ENCODE results near the gene MAPKAPK5. TPM values are rescaled to one million over a fixed set of nuclear protein-coding genes. Genes with fewer than 3 reads are reported as not detected.

Gene MAPKAPK5
- polyA plus RNA-seq, 3 donors = 25.3 to 58.2 (median 28.2) TPM

DNA sequence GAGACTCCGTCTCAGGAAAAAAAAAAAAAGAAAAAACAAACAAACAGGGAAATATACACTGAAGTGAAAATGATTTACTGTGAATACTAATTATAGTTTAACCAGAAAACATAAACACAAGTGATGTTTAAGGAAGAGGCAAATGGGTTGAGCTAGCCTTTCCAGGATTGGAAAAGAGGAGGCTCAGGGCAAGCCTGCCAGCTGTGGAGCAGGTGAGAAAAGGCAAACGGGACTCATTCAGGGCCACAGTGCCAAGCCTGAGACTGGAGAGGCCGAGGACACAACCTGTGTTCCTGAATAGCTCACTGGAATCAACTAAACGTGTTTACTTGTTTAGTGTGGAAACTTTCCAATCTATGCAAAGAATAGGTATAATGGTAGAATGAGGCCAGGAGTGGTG, 35.7 kb upstream of the MAPKAPK5 start:
- TF ChIP-seq, protein P1, sequence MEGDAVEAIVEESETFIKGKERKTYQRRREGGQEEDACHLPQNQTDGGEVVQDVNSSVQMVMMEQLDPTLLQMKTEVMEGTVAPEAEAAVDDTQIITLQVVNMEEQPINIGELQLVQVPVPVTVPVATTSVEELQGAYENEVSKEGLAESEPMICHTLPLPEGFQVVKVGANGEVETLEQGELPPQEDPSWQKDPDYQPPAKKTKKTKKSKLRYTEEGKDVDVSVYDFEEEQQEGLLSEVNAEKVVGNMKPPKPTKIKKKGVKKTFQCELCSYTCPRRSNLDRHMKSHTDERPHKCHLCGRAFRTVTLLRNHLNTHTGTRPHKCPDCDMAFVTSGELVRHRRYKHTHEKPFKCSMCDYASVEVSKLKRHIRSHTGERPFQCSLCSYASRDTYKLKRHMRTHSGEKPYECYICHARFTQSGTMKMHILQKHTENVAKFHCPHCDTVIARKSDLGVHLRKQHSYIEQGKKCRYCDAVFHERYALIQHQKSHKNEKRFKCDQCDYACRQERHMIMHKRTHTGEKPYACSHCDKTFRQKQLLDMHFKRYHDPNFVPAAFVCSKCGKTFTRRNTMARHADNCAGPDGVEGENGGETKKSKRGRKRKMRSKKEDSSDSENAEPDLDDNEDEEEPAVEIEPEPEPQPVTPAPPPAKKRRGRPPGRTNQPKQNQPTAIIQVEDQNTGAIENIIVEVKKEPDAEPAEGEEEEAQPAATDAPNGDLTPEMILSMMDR (IDR thresholded peaks at IDR 0.05) = no peak
- Histone ChIP-seq H3K36me3 (replicated peaks in 1 of 2; ENCODE audit: control insufficient read depth in 1 of 2, insufficient read depth in 2 of 2, low read length in 2 of 2) (peaks cover 79 to 91% of the 10 kb centered on the region in 2 donors), H3K9ac (ENCODE audit: insufficient read depth, low read length, poor library complexity, severe bottlenecking) (no peak overlapping the region), H3K4me1 (ENCODE audit: control insufficient read depth in 1 of 2, insufficient read depth in 2 of 2, low read length in 2 of 2) (no peaks in the 10 kb centered on the region), H3K27me3 (ENCODE audit: control insufficient read depth in 2 of 2, insufficient read depth in 2 of 2, low read length in 2 of 2) (no peaks in the 10 kb centered on the region), H4K20me1 (ENCODE audit: insufficient read depth, low read length) (peaks cover 16% of the 10 kb centered on the region), H3K79me2 (ENCODE audit: insufficient read depth, low read length) (no peaks in the 10 kb centered on the region), H3K9me3 (replicated peaks in 1 of 2; ENCODE audit: control insufficient read depth in 1 of 2, insufficient read depth in 1 of 2, low read length in 2 of 2) (no peaks in the 10 kb centered on the region), H3K4me3 (replicated peaks in 1 of 3; ENCODE audit: low read depth in 2 of 3, low read length in 3 of 3) (no peak overlapping the region), H3K4me2 (replicated peaks; ENCODE audit: extremely low read depth, low read length, poor library complexity, severe bottlenecking) (no peak overlapping the region), H2AFZ (ENCODE audit: insufficient read depth, low read depth, low read length, poor library complexity, severe bottlenecking) (no peak overlapping the region), H3K27ac (ENCODE audit: low read depth in 1 of 2, low read length in 2 of 2) (no peak overlapping the region)
- intact Hi-C loops (cut with micrococcal nuclease) = no loop called here
- no peak for DNase-seq
- H3K4me1 Mint-ChIP-seq = no peaks in the 10 kb centered on the region
- no peak overlapping the region for H3K4me3 Mint-ChIP-seq
- H3K9me3 Mint-ChIP-seq = no peaks in the 10 kb centered on the region
- WGBS (ENCODE audit: insufficient coverage) = 100% methylated on average over 3 of the region's 4 CpGs
- peak overlapping the region in 2 of 7 donors; percentile 10 to 43 for H3K27ac Mint-ChIP-seq
- H3K27me3 Mint-ChIP-seq (ENCODE audit: low read depth in 3 of 3) = no peaks in the 10 kb centered on the region
- H3K36me3 Mint-ChIP-seq = peaks cover 71 to 93% of the 10 kb centered on the region in 2 donors

DNA sequence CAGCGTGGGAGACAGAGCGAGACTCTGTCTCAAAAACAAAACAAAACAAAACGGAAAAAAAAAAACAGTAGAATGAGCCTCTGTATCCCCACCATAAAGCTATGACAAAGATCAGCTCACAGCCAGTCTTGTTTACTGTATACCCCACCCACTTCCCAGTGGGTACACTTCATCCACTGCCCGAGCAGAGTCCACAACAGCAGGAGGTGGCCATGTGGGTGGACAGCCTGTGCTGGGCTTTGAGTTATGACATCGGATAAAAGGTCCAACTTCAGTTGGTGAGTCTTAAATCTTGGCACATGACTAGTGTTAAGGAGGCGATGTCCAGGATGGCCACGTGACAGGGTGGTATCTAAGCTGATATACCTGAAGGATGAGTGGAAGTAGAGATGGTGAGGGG, 34.8 kb upstream of the MAPKAPK5 start:
- DNase-seq = no peak
- H3K4me1 ChIP-seq (ENCODE audit: control insufficient read depth in 1 of 2, insufficient read depth in 2 of 2, low read length in 2 of 2) = no peaks in the 10 kb centered on the region
- H3K36me3 ChIP-seq (replicated peaks in 1 of 2; ENCODE audit: control insufficient read depth in 1 of 2, insufficient read depth in 2 of 2, low read length in 2 of 2) = peaks cover 77 to 88% of the 10 kb centered on the region in 2 donors
- H3K4me3 ChIP-seq (replicated peaks in 1 of 3; ENCODE audit: low read depth in 2 of 3, low read length in 3 of 3) = no peak overlapping the region
- WGBS (ENCODE audit: insufficient coverage) = 90% methylated on average over 5 of the region's 7 CpGs
- H3K9me3 ChIP-seq (replicated peaks in 1 of 2; ENCODE audit: control insufficient read depth in 1 of 2, insufficient read depth in 1 of 2, low read length in 2 of 2) = no peaks in the 10 kb centered on the region
- no peak overlapping the region for H3K4me2 ChIP-seq (replicated peaks; ENCODE audit: extremely low read depth, low read length, poor library complexity, severe bottlenecking)
- no peak overlapping the region for H3K4me3 Mint-ChIP-seq
- H3K27me3 Mint-ChIP-seq (ENCODE audit: low read depth in 3 of 3) = no peaks in the 10 kb centered on the region
- no peaks in the 10 kb centered on the region for H3K27me3 ChIP-seq (ENCODE audit: control insufficient read depth in 2 of 2, insufficient read depth in 2 of 2, low read length in 2 of 2)
- peak overlapping the region in 1 of 2 donors; percentile 45 for H3K27ac ChIP-seq (ENCODE audit: low read depth in 1 of 2, low read length in 2 of 2)
- H3K4me1 Mint-ChIP-seq = no peaks in the 10 kb centered on the region
- TF ChIP-seq, protein P1 (IDR thresholded peaks at IDR 0.05) = no peak
- intact Hi-C loops (cut with micrococcal nuclease) = no loop called here
- H3K36me3 Mint-ChIP-seq = peaks cover 71 to 93% of the 10 kb centered on the region in 2 donors
- H3K9me3 Mint-ChIP-seq = no peaks in the 10 kb centered on the region
- peak overlapping the region in 2 of 7 donors; percentile 2 to 53 for H3K27ac Mint-ChIP-seq
- H4K20me1 ChIP-seq (ENCODE audit: insufficient read depth, low read length) = peaks cover 16% of the 10 kb centered on the region
- no peaks in the 10 kb centered on the region for H3K79me2 ChIP-seq (ENCODE audit: insufficient read depth, low read length)
- H2AFZ ChIP-seq (ENCODE audit: insufficient read depth, low read depth, low read length, poor library complexity, severe bottlenecking) = no peak overlapping the region
- H3K9ac ChIP-seq (ENCODE audit: insufficient read depth, low read length, poor library complexity, severe bottlenecking) = no peak overlapping the region
